HG03520 (cell line): ENCODE results near the gene PTGDS.

Source experiments
- ATAC-seq: cut with Tn5 transposase; IDR thresholded peaks from one replicate; pipeline ENCODE4 v1.9.1; 2021; ENCODE audit warnings: mild to moderate bottlenecking, moderate library complexity; ENCODE audit not compliant: unreplicated experiment

The PTGDS gene

GRCh38 chr9:136977223-136977622 lies at the start of gene PTGDS:
TSS of gene PTGDS (plus strand) at chr9:136977504. CDS start at chr9:136977579, 75 bp downstream.
- no peak for ATAC-seq

- ATAC-seq, result no peak
These were observed 48.7 kb upstream of the PTGDS start for GRCh38 chr9:136928591-136928990.

- ATAC-seq, result no peak
These were observed 47.3 kb upstream of the PTGDS start for GRCh38 chr9:136930014-136930413.

GRCh38 chr9:136931611-136932130 lies 45.6 kb upstream of the PTGDS start:
- ATAC-seq, result no peak

- no peak for ATAC-seq
These were observed 43.0 kb upstream of the PTGDS start for GRCh38 chr9:136934277-136934676.

- ATAC-seq, result no peak
These were observed 41.7 kb upstream of the PTGDS start for GRCh38 chr9:136935651-136936050.

DNA sequence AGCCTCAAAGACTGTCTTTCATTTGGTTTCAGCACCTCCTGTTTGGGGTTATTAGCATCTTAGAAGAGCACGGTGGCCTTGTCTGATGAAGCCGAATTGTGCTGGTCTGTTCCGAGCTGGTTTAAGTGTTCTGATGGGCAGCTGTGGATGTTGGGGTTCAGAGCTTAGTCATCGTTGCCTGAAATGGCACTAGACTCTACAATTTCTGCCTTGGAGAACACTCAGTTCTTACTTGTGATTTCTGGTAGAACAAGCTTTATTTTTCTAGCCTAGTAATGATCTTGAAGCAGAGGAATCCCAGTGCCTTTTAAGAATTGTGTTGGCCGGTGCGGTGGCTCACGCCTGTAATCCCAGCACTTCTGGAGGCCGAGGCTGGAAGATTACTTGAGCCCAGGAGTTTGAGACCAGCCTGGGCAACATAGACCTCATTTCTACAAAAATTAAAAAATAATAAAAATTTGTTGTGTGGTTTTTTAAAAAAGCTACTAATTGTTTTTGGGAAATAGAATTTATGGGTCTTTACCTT lies 40.6 kb upstream of the PTGDS start:
- no peak for ATAC-seq

GRCh38 chr9:136937186-136938001 lies 39.9 kb upstream of the PTGDS start:
- no peak for ATAC-seq

GRCh38 chr9:136939431-136939995 lies 37.8 kb upstream of the PTGDS start:
- no peak for ATAC-seq

DNA sequence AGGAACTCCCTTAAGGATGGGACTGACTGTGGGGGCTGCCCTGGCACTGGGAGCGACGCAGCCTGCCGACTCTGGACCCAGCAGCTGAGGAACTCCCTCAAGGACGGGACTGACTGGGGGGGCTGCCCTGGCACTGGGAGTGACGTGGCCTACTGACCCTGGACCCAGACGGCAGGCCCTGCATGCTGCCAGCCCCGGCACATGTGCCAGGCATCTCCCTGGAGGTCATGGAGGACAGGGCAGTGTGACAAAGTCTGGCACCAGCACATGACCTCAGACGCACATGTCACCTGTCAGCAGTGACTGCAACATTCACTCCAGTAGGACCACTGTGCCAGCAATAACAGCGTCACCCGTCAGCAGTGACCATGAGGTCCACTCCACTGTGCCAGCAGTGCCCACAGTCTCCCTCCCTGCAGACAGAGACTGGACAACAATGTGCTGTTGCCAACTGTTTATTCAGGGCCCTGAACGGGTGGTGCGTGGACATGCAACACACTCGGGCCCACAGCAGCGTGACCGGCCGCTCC lies 37.2 kb upstream of the PTGDS start:
- no peak for ATAC-seq

- ATAC-seq, result no peak
These were observed 36.6 kb upstream of the PTGDS start for GRCh38 chr9:136940526-136941230.

DNA sequence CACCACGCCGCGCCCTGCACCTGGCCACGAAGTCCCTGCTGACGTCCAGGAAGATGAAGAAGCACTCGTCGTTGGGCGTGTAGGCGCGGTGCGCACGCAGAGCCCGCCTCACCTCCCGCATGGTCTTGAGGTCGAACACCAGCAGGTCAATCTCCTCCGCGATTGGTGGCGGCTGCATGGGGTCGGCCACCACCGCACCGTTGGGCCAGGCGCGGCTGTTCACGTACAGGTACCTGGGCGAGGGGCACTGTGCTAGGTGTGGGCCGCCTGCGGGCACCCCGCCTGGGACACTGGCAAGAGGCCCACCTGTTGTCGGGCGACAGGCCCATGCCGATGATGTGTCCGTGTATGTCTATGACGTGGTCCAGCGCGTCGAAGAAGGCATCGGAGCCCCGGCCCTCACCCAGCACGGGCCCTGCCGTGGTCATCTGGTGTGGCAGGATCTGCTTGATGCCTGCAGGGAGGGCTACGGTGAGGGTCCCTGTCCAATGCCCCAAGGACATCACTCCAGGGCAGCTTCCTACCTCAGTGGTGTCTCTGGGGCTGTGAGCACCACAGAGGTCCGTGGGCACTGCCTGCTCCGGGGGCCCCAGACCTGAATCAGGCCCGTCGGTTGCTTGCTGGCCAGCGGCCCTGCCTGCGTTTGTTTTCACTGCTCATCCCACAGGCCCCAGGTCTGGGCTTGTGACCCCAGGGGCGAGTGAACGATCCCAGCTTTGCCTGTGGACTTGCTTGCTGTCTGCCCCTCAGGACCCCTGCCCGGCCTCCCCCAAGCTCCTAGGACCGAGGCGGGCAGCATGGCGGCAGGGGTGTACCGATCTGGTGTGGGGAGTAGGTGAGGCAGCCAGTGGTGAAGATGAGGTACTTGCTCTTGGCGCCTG lies 35.8 kb upstream of the PTGDS start:
- ATAC-seq, result no peak

DNA sequence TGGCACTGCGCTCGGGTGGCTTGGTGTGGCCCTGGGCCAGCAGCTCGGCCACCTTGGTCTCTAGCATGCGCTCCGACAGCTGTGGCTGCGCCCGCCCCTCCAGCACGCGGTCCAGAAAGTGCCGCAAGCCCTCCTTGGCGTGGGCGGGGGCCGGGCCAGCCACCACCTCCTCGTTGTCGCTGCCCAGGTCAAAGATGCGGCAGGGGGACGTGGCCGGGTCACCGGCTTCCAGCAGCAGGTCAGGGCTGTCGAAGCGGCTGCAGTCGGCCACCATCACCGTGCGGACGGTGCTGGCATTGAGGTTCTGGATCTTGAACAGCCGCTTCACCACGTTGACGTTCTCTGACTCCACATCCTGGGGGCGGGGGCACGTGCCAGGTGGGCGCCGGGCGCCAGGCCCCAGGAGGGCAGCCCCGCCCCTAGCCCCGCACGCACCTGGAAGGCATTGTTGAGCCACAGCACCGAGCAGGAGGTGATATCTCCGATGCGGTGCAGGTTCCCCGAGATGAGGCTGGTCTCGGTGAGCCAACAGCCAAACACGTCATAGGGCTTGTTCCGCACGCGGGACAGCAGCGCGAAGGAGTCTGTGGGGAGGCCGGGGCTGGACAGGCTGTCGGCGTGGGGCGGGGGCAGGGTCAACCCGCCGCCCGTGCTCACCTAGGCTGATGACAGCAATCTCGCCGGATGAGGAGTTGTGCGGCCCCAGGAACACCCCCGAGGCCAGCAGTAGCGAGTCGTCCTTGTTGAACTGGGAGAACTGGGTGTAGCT lies 35.0 kb upstream of the PTGDS start:
- ATAC-seq, result no peak

GRCh38 chr9:136942881-136943230 lies 34.4 kb upstream of the PTGDS start:
- ATAC-seq, result no peak

DNA sequence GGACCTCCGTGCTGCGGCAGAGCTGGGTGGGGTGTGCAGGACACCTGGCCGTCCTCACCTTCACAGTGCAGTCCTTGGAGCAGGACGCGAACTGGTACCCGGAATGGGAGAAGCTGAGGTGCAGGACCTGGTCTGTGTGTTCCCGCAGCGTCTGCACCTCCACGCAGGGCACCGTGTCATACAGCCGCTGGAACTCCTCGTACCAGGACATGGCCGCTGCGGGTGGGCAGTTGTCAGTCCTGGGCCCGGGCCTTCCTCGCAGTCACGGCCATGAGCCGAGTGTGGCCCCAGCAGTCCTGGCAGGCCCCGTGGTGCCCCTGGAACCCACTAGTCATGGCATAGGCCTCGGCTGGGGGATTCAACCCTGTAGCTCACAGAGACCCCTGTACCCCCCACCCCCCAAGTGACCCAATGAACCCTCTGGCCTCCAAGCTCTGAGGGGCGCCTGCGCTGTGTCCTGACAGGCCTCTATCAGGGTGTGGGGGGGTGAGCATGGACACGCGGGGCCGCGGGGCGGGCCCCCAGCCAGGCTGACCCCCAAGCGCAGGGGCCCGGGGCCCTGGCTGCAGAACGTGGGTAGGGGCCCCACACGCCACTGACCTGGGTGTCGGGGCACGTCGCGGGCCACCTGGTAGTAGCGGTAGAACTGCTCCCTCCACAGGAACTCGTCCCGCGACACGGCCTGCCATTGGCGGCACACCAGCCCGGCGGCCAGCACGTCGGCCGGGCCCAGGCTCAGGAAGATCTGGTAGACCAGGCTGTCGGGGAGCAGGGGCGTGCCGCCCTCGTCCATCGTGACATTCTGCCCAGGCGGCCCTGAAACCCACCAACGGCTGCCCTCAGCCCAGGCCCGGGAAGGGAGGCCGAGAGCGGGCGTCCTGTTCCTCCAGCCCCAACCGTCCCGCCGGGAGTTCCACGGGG lies 33.8 kb upstream of the PTGDS start:
- no peak for ATAC-seq

GRCh38 chr9:136944212-136944518 lies 33.1 kb upstream of the PTGDS start:
- ATAC-seq, result peak; percentile 26

DNA sequence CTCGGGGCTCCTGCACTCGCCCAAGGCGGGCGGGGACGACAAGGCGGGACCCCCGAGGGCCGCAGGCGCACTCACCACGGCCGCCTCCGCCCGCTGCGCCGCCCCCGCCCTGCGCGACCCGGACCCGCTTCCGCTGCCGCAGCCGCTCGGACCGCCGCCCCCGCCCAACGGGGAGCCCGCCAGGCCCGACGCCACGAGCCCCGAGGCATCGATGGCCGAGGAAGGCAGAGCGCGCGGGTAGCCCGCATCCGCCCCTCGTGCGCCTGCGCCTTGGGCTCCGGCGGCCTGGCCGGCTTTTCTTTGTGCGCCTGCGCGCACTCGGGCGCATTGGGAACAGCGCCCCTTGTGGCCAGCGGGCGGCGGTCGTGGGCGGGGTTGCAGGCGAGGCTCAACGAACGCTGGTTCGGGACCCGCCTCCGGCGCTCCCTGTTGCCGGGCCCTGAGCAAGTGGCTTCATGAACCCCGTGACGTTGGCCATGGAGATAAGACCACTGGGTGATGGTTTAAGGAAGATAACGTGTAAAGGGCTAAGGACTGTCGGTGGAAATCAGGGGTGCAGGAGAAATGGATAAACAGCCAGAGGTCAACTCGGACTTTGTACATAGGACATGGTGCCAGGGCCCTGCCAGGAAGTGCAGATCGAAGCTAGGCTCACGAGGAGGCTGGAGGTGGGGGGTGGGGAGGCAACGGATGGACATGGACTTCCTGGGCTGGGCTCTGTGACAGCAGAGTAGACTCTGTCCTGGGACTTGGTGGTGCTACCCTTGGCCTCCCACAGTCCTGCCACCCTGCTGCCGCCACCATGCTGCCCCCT lies 32.6 kb upstream of the PTGDS start, which contains the start of the genes C8G and FBXW5:
C8G (plus strand) TSS at position 725 of the 814 bp plus-strand sequence; CDS start at position 803, 78 bp downstream.
FBXW5 (minus strand) TSS at position 220 of the 814 bp plus-strand sequence. CDS start 655 bp downstream, outside the sequence.
- ATAC-seq, result peak; percentile 64
